SK-N-MC (cell line): ENCODE results near the gene KCNT2.

ENCODE experiments used
- DNase-seq: peaks from one replicate; pipeline ENCODE4 v3.0.0-alpha.2; 2011; ENCODE audit warnings: low read depth, low spot score
- H3K27ac ChIP-seq: fragments of 200-600 bp; sonication (generic); 2 replicates; pipeline ENCODE4 v1.5.1; 2016; ENCODE audit warnings: mixed run types
- H3K36me3 ChIP-seq: fragments of 200-600 bp; sonication (generic); 2 replicates; pipeline ENCODE4 v1.6.1; 2017; ENCODE audit warnings: antibody characterized with exemption, low read length, mixed read lengths; ENCODE audit not compliant: insufficient read depth
- H3K4me3 ChIP-seq: fragments of 200-600 bp; sonication (generic); 2 replicates; pipeline ENCODE4 v1.5.1; 2016
- H3K9ac ChIP-seq: fragments of 200-600 bp; sonication (generic); 2 replicates; pipeline ENCODE4 v1.8.0; 2017; ENCODE audit warnings: mixed run types, mixed read lengths; ENCODE audit not compliant: insufficient read length
- H3K9me3 ChIP-seq: fragments of 200-600 bp; sonication (generic); 2 replicates; pipeline ENCODE4 v1.6.1; 2017; ENCODE audit warnings: low read depth, mild to moderate bottlenecking, antibody characterized with exemption, low read length, moderate library complexity, mixed read lengths
- EZH2 ChIP-seq: fragments of 200-600 bp; sonication (generic); IDR thresholded peaks from one replicate; pipeline ENCODE4 v1.6.1; 2017; ENCODE audit warnings: antibody characterized with exemption
- FOXP2 ChIP-seq: optimal IDR thresholded peaks from 2 replicates; pipeline ENCODE3; 2011; ENCODE audit warnings: mild to moderate bottlenecking, moderate library complexity; ENCODE audit not compliant: insufficient read depth; ENCODE audit errors: extremely low read length, control extremely low read depth
- POLR2AphosphoS5 ChIP-seq: IDR thresholded peaks from 2 replicates; pipeline ENCODE4 v1.6.1; 2012; ENCODE audit warnings: mild to moderate bottlenecking, low read depth, low read length, borderline replicate concordance

KCNT2 gene

GRCh38 chr1:196461521-196461920, 146.7 kb downstream of the KCNT2 start:
- Histone ChIP-seq H3K27ac (no peak overlapping the region), H3K9me3 (no peaks in the 10 kb centered on the region), H3K36me3 (no peaks in the 10 kb centered on the region), H3K4me3 (no peak overlapping the region), H3K9ac (no peak overlapping the region)
- no peak for TF ChIP-seq POLR2AphosphoS5
- no peak for TF ChIP-seq FOXP2
- TF ChIP-seq EZH2 = no peak
- DNase-seq = no peak

- Histone ChIP-seq H3K27ac (no peak overlapping the region), H3K36me3 (no peaks in the 10 kb centered on the region), H3K4me3 (no peak overlapping the region), H3K9me3 (no peaks in the 10 kb centered on the region), H3K9ac (no peak overlapping the region)
- TF ChIP-seq FOXP2 (no peak), POLR2AphosphoS5 (no peak), EZH2 (no peak)
- no peak for DNase-seq
Observed at GRCh38 chr1:196459383-196459782, 148.9 kb downstream of the KCNT2 start.

GRCh38 chr1:196454792-196455191, 153.4 kb downstream of the KCNT2 start:
- H3K36me3 ChIP-seq = no peaks in the 10 kb centered on the region
- H3K9me3 ChIP-seq = no peaks in the 10 kb centered on the region
- no peak overlapping the region for H3K9ac ChIP-seq
- no peak overlapping the region for H3K4me3 ChIP-seq
- no peak for DNase-seq
- H3K27ac ChIP-seq = no peak overlapping the region
- TF ChIP-seq POLR2AphosphoS5 = no peak
- TF ChIP-seq EZH2 = no peak
- no peak for TF ChIP-seq FOXP2

- no peak for TF ChIP-seq EZH2
- TF ChIP-seq POLR2AphosphoS5 = no peak
- TF ChIP-seq FOXP2 = no peak
- no peak for DNase-seq
- H3K36me3 ChIP-seq = no peaks in the 10 kb centered on the region
- no peaks in the 10 kb centered on the region for H3K9me3 ChIP-seq
- no peak overlapping the region for H3K9ac ChIP-seq
- H3K4me3 ChIP-seq = no peak overlapping the region
- H3K27ac ChIP-seq = no peak overlapping the region
Observed at GRCh38 chr1:196451103-196451502, 157.1 kb downstream of the KCNT2 start.

- H3K27ac ChIP-seq = no peak overlapping the region
- H3K4me3 ChIP-seq = no peak overlapping the region
- H3K9me3 ChIP-seq = no peaks in the 10 kb centered on the region
- TF ChIP-seq FOXP2 (no peak), POLR2AphosphoS5 (no peak), EZH2 (no peak)
- no peaks in the 10 kb centered on the region for H3K36me3 ChIP-seq
- DNase-seq = no peak
- H3K9ac ChIP-seq = no peak overlapping the region
Observed at GRCh38 chr1:196450143-196451095, 157.8 kb downstream of the KCNT2 start.

GRCh38 chr1:196449460-196449859, 158.8 kb downstream of the KCNT2 start:
- no peak for DNase-seq
- no peak for TF ChIP-seq EZH2
- TF ChIP-seq POLR2AphosphoS5 = no peak
- no peak for TF ChIP-seq FOXP2
- H3K4me3 ChIP-seq = no peak overlapping the region
- no peak overlapping the region for H3K9ac ChIP-seq
- H3K27ac ChIP-seq = peak overlapping the region; percentile 26; the same call in 1 of the 2 replicates
- no peaks in the 10 kb centered on the region for H3K36me3 ChIP-seq
- H3K9me3 ChIP-seq = no peaks in the 10 kb centered on the region

GRCh38 chr1:196445775-196446174, 162.5 kb downstream of the KCNT2 start:
- no peak for DNase-seq
- TF ChIP-seq FOXP2 = no peak
- no peak for TF ChIP-seq POLR2AphosphoS5
- TF ChIP-seq EZH2 = no peak
- H3K9me3 ChIP-seq = no peaks in the 10 kb centered on the region

GRCh38 chr1:196444634-196445033, 163.6 kb downstream of the KCNT2 start:
- H3K9ac ChIP-seq = no peak overlapping the region
- DNase-seq = no peak
- TF ChIP-seq FOXP2 (no peak), POLR2AphosphoS5 (no peak), EZH2 (no peak)
- no peaks in the 10 kb centered on the region for H3K9me3 ChIP-seq
- no peaks in the 10 kb centered on the region for H3K36me3 ChIP-seq
- no peak overlapping the region for H3K27ac ChIP-seq
- H3K4me3 ChIP-seq = no peak overlapping the region

More at GRCh38 chr1:196445775-196446174, 162.5 kb downstream of the KCNT2 start:
- Histone ChIP-seq H3K9ac (no peak overlapping the region), H3K36me3 (no peaks in the 10 kb centered on the region), H3K27ac (no peak overlapping the region), H3K4me3 (no peak overlapping the region)
